Transverse colon (tissue), 4 donors: ENCODE data around the gene IFT81.

Experiments
- EP300 ChIP-seq: sonication (generic); formaldehyde crosslinking; IDR thresholded peaks from one replicate; pipeline ENCODE4 v1.6.1; 2017; ENCODE audit warnings: antibody characterized with exemption, low read depth
- POLR2A ChIP-seq: fragments of 450-650 bp; IDR thresholded peaks from one replicate; pipeline ENCODE4 v1.6.1; 2016; ENCODE audit warnings: antibody characterized with exemption, mild to moderate bottlenecking, moderate library complexity
- POLR2AphosphoS5 ChIP-seq, 3 donors: sonication (generic); formaldehyde crosslinking; IDR thresholded peaks; one replicate each; pipeline ENCODE4 v1.6.1; 2016; ENCODE audit warnings: antibody characterized with exemption in 3 of 3
- TF ChIP-seq, protein P1 (sequence below), 5 experiments: fragments of 200-600 bp in 3 of 5; fragments of 450-650 bp in 2 of 5; sonication (generic) in 3 of 5; IDR thresholded peaks; 1 replicate in 2 of 5; 2 replicates in 3 of 5; pipeline ENCODE4 v1.5.1; 2016 to 2017; ENCODE audit warnings: antibody characterized with exemption in 5 of 5, inconsistent platforms in 3 of 5, mild to moderate bottlenecking in 2 of 5, moderate library complexity in 1 of 5

DNA sequence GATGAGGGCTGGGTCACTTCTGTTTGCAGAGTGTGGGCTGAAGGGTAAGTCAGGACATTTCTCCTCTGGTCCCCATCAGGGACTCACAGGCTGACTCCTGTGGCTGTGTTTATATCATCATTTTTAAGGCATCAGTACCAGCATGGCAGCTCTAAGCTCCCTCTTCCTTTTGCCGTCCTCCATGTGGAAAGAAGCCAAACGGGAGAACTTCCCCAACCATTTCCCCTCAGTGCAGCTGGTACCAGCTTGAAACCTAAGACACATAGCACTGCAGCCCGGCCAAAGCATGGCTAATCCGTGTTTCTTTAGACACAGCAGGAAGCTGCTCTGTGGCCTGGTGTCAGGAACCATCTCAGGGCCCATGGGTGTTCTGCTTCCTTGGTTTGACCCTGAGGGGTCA lies 124.9 kb downstream of the IFT81 start:
- TF ChIP-seq, protein P1, sequence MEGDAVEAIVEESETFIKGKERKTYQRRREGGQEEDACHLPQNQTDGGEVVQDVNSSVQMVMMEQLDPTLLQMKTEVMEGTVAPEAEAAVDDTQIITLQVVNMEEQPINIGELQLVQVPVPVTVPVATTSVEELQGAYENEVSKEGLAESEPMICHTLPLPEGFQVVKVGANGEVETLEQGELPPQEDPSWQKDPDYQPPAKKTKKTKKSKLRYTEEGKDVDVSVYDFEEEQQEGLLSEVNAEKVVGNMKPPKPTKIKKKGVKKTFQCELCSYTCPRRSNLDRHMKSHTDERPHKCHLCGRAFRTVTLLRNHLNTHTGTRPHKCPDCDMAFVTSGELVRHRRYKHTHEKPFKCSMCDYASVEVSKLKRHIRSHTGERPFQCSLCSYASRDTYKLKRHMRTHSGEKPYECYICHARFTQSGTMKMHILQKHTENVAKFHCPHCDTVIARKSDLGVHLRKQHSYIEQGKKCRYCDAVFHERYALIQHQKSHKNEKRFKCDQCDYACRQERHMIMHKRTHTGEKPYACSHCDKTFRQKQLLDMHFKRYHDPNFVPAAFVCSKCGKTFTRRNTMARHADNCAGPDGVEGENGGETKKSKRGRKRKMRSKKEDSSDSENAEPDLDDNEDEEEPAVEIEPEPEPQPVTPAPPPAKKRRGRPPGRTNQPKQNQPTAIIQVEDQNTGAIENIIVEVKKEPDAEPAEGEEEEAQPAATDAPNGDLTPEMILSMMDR (IDR thresholded peaks at IDR 0.05), result no peak
- TF ChIP-seq EP300 (no peak), POLR2AphosphoS5 (IDR thresholded peaks at IDR 0.05) (no peak), POLR2A (no peak)
